HAP-1 (cell line): ENCODE measurements around the gene G6PD.
"Not testable (repeated sequence)": the region's sequence is repeated elsewhere in the genome, so short reads cannot be mapped to it uniquely, and the experiment has no call there.

ENCODE experiments used
- DNase-seq, 2 experiments: peaks; one replicate each; pipeline ENCODE4 v3.0.0-alpha.2; 2016 to 2020; ENCODE audit warnings: low spot score in 2 of 2
- H3K27me3 ChIP-seq: fragments of 250-450 bp; sonication (Bioruptor Pico); 2 replicates; pipeline ENCODE4 v1.5.1; 2020; ENCODE audit warnings: low read depth, mild to moderate bottlenecking, moderate library complexity
- H3K36me3 ChIP-seq: fragments of 250-450 bp; sonication (Bioruptor Pico); replicated peaks from 2 replicates; pipeline ENCODE4 v1.5.1; 2020; ENCODE audit warnings: mild to moderate bottlenecking
- H3K4me1 ChIP-seq: fragments of 250-450 bp; sonication (Bioruptor Pico); 2 replicates; pipeline ENCODE4 v1.5.1; 2020; ENCODE audit warnings: mild to moderate bottlenecking
- H3K4me3 ChIP-seq: fragments of 250-450 bp; sonication (Bioruptor Pico); 2 replicates; pipeline ENCODE4 v1.5.1; 2020; ENCODE audit warnings: mild to moderate bottlenecking, moderate library complexity
- H3K9me3 ChIP-seq: fragments of 250-450 bp; sonication (Bioruptor Pico); 2 replicates; pipeline ENCODE4 v1.5.1; 2020; ENCODE audit warnings: mild to moderate bottlenecking, moderate library complexity
- in situ Hi-C: fragments of 300-500 bp; cut with MboI; formaldehyde crosslinking; loops from 3 replicates; pipeline ENCODE4 v1.14.3; 2020; ENCODE audit warnings: low sequenced_read_pairs, inconsistent platforms, mixed read lengths

Gene G6PD

DNA sequence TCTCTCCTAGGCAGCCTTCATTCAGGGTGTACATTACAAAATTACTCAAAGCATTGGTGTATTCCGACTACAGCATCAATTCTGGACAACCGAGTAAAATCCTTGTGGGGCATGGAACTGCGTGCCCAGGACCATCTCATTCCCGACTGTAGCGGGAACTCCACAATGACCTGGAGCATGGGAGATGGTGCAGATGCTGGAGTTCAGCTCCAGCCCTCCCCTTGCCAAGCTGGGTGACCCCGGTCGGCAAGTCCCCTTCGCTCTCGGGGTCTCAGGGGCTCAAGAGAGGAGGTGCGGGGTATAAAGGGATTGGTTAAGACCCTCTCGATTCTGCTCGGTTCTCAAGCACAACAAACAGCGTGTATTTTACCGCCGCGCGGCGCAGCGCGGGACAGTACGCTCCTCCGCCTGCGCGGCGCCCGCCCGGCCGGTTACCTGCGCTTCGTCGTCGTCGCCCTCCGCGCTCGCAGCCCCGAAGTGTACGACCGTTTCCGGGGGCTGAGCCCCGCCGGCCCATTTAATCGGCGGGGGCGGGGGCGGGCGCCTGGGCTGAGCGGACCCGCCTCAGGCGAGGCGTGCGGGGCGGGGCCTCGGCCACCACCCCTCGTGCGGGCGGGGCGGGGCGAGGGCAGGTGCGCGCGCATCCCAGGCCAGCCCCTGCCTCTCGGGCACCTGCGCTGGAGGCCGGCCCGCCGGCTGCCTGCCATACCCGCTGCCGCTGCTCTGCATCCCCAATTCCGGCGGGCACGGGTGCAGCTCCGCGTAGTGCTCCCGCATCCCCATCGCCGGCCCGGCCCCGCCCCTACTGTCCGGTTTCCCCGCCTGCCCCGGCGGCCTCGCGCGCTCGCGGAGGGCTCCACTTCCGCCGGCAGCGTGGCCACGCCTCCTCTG lies at the start of gene G6PD:
Gene G6PD, minus strand, starts transcription at position 493 of the 891 bp plus-strand sequence. CDS start 691 bp downstream, outside the sequence.
- in situ Hi-C loops: loop anchor here (25.0 kb wide), 4 partner anchors 184 to 1584 kb away; partner anchors contain the start of genes FLNA, IRAK1 and MECP2
- Histone ChIP-seq H3K4me1 (peaks cover 9% of the 10 kb centered on the region), H3K4me3 (peak within 1 kb of the TSS; percentile 92), H3K27me3 (no peaks in the 10 kb centered on the region), H3K9me3 (no peaks in the 10 kb centered on the region), H3K36me3 (peaks cover 37% of the 10 kb centered on the region)
- DNase-seq: peak; percentile 72 to 89

DNA sequence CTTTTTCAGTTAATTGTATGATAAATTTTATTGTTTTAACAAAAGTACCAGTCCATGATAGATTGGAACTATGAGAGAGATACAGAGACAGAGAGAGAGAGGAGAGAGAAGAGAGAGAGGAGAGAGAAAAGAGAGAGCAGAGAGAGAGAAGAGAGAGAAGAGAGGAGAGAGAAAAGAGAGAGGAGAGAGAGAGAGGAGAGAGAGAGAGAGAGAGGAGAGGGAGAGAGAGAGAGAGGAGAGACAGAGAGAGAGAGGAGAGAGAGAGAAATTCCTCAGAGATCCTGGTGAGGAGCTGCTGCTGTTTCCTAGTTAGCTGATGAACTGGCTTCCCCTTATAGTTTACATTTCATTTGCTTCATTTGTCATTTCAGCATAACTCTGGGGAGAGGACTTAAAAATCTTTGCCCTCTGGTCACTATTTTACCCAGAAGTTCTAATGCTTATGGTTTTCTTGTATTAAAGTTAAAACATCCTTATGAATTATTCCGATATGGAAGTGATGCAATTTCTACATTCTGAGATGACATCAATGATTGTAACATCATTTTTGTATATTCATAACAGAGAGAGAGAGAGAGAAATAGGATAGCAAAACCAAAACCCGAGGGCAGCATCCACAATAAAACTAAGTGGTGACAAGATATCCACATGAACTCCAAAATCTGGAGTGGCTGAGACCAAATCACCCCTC lies 49.1 kb upstream of the G6PD start:
- H3K4me3 ChIP-seq: no peak overlapping the region
- no peaks in the 10 kb centered on the region for H3K27me3 ChIP-seq
- DNase-seq: no peak
- H3K36me3 ChIP-seq: no peaks in the 10 kb centered on the region
- H3K4me1 ChIP-seq: peaks cover 14% of the 10 kb centered on the region
- in situ Hi-C loops: loop anchor here (25.0 kb wide), 2 partner anchors 142 to 267 kb away; no protein-coding TSS in a partner anchor
- peaks cover 6% of the 10 kb centered on the region for H3K9me3 ChIP-seq

DNA sequence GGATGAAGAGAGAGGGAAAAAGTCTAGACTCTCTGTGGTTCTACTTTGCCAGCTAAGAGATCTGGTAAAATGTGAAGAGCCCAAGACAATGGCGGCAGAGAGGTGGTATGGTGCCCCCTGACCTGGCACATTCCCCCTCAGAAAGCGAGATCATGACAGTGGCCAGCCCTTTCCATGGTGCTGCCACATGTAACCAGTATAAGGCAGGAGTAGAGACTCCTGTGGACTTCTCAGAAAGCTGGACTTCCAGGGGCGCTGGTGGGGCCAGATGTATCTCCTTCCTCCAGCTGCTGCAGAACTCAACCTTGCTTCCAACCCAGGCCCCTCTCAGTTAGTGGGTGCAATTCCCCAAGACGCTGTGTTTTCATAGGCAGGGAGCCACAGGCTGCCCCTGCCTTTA lies 47.8 kb upstream of the G6PD start:
- peaks cover 14% of the 10 kb centered on the region for H3K4me1 ChIP-seq
- H3K9me3 ChIP-seq: peaks cover 6% of the 10 kb centered on the region
- no peaks in the 10 kb centered on the region for H3K27me3 ChIP-seq
- no peaks in the 10 kb centered on the region for H3K36me3 ChIP-seq
- no peak for DNase-seq
- H3K4me3 ChIP-seq: no peak overlapping the region
- in situ Hi-C loops: loop anchor here (25.0 kb wide), 2 partner anchors 143 to 268 kb away; no protein-coding TSS in a partner anchor

DNA sequence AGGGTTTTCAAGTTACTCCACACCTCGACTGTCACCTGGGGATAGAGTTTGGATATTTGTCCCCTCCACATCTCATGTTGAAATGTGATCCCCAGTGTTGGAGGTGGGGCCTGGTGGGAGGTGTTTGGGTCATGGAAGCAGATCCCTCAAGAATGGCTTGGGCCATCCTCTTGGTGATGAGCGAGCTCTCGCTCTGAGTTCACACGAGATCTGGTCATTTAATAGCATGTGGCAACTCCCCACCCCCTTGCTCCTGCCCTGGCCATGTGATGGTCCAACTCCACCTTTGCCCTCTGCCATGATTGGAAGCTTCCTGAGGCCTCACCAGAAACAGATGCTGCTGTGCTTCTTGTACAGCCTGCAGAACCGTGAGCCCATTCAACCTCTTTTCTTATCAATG lies 46.6 kb upstream of the G6PD start:
- no peak for DNase-seq
- in situ Hi-C loops: loop anchor here (25.0 kb wide), 2 partner anchors 144 to 269 kb away; no protein-coding TSS in a partner anchor
- peaks cover 6% of the 10 kb centered on the region for H3K9me3 ChIP-seq

DNA sequence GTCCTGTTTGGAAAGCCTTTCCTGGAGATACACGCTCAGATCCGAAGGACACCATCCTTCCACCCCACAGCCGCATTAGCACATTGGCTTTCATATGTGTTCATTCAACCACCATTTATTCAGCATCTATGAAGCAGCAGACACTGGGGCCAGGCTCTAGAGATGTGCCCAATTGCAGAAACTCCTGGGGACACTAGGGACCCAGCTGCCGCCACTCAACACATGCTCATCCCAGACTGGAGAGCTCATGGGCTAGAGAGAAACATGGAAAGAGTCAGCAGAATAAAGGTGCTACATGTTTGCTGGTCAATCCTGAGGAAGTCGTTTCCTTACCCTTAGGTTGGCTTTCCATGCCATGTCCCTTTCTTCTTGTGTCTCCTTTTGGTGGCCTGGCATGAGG lies 45.9 kb upstream of the G6PD start:
- no peaks in the 10 kb centered on the region for H3K36me3 ChIP-seq
- no peak for DNase-seq
- peaks cover 4% of the 10 kb centered on the region for H3K9me3 ChIP-seq
- no peak overlapping the region for H3K4me3 ChIP-seq
- H3K27me3 ChIP-seq: no peaks in the 10 kb centered on the region
- peaks cover 14% of the 10 kb centered on the region for H3K4me1 ChIP-seq
- in situ Hi-C loops: loop anchor here (25.0 kb wide), 2 partner anchors 145 to 270 kb away; no protein-coding TSS in a partner anchor

More for the DNA sequence above, 46.6 kb upstream of the G6PD start:
- H3K4me1 ChIP-seq: peaks cover 14% of the 10 kb centered on the region
- H3K36me3 ChIP-seq: no peaks in the 10 kb centered on the region
- no peaks in the 10 kb centered on the region for H3K27me3 ChIP-seq
- no peak overlapping the region for H3K4me3 ChIP-seq

DNA sequence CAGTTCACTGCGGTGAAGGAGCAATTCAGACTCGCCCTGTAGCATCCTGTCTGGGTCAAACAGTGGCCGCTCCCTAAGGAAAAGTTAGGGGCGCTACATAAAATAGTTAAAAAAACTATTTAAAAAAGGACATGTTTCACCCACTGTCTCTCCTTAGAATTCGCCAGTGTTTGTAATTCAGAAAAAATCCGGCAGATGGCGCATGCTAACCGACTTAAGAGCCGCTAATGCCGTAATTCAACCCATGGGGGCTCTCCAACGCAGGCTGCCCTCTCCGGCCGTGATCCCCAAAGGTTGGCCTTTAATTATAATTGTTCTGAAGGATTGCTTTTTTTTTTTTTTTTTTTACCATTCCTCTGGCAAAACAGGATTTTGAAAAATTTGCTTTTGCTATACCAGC lies 43.8 kb upstream of the G6PD start:
- H3K9me3 ChIP-seq, H3K27me3 ChIP-seq, H3K4me1 ChIP-seq, H3K4me3 ChIP-seq, DNase-seq, H3K36me3 ChIP-seq: not testable (repeated sequence)
- in situ Hi-C loops: loop anchor here (25.0 kb wide), 2 partner anchors 147 to 272 kb away; no protein-coding TSS in a partner anchor

DNA sequence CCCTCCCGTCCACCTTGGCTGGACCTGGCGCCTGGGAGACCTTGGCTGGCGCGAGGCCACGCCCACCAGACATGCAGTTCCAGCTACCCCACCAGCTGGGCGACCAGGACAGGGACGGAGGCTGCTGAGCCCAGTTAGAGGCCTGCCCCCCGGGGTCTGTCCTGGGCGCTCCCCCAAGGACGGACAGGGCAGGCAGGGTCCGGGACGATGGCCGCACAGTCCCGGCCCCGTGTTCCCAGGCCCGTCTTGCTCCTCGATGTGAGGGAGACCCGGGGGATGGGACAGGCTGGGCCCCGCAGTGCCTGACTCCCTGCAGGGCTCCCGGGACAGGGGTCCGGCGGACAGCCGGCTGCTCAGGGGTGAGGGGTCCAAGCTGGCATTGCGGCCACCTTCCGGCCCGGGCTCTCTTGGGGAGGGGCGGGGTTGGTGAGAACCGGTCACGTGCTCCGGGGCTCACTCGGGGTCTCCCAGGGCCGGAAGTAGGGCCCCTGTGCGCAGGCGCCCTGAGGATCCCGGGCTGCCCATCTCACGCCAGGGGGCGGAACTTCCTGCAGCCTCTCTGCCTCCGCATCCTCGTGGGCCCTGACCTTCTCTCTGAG lies 38.0 kb upstream of the G6PD start, which contains the start of gene CTAG1A:
Gene CTAG1A, plus strand, starts transcription at position 549 of the 599 bp plus-strand sequence. CDS start 74 bp downstream, outside the sequence.
- not testable (repeated sequence) for H3K36me3 ChIP-seq

DNA sequence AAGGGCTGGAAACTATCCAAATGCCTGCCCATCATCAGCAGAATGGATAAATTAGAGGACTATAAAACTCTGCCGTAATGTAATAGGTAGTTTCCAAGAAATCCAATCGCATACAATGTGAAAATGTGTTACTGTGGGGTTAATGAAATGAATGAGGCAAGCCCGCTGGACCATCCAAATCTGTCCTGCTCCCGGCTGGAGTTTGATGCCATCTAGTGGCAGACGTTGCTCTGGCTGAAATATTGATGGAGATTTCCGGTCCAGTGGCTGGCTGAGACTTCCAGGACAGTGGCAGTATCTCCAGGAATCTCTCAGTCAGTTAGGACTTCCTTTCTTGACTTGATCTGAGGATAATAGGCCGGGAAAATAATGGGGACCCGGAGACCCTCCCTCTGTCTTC lies 36.3 kb upstream of the G6PD start:
- not testable (repeated sequence) for H3K9me3 ChIP-seq, DNase-seq, H3K4me3 ChIP-seq, H3K36me3 ChIP-seq, H3K27me3 ChIP-seq, H3K4me1 ChIP-seq
- in situ Hi-C loops: loop anchor here (25.0 kb wide), 2 partner anchors 154 to 279 kb away; no protein-coding TSS in a partner anchor

More for the DNA sequence above, 38.0 kb upstream of the G6PD start, which contains the start of gene CTAG1A:
- not testable (repeated sequence) for DNase-seq, H3K4me1 ChIP-seq, H3K27me3 ChIP-seq, H3K4me3 ChIP-seq, H3K9me3 ChIP-seq
- in situ Hi-C loops: loop anchor here (25.0 kb wide), 2 partner anchors 153 to 278 kb away; no protein-coding TSS in a partner anchor

DNA sequence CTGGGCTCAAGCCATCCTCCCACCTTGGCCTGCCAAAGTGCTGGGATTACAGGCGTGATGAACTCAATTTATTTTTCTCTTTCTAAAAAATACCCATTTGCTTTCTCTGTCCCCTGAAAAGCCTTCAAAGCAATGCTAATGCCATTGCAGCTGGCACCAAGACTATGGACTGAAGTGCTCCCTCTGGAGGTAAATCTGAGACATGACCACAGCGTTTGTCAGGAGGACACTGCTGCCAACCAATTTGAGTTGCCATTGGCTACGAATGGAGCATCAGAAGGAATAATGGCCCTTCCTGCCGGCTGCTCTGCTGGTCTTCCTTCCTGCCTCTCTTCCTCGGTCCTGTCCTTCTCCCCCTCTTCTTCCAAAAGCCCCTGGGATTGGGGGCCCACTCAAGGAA lies 28.4 kb upstream of the G6PD start:
- in situ Hi-C loops: loop anchor here (25.0 kb wide), 2 partner anchors 162 to 287 kb away; no protein-coding TSS in a partner anchor

DNA sequence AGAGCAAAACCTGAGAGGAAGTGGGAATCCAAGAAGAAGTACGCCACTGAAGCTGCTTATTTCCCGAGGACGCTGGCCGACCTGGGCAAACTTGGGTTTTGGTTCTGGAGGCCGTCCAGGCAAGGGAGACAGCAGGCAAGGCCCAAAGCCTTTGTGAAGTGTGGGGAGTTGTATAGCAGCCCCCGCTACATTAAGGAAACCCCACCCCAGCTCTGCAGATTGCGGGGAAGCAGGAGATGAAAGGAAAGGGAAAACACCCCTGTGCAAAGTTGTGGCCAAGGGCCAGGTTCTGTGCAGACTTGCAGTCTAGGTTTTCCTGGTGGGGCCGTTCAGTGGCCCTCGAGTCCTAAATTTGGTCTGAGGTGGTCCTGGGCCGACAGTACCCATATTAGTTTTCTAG lies 26.4 kb upstream of the G6PD start:
- in situ Hi-C loops, H3K36me3 ChIP-seq, H3K9me3 ChIP-seq, H3K4me1 ChIP-seq, DNase-seq, H3K27me3 ChIP-seq, H3K4me3 ChIP-seq: not testable (repeated sequence)

More for the DNA sequence above, 28.4 kb upstream of the G6PD start:
- H3K4me3 ChIP-seq, H3K36me3 ChIP-seq, H3K27me3 ChIP-seq, DNase-seq, H3K4me1 ChIP-seq, H3K9me3 ChIP-seq: not testable (repeated sequence)

DNA sequence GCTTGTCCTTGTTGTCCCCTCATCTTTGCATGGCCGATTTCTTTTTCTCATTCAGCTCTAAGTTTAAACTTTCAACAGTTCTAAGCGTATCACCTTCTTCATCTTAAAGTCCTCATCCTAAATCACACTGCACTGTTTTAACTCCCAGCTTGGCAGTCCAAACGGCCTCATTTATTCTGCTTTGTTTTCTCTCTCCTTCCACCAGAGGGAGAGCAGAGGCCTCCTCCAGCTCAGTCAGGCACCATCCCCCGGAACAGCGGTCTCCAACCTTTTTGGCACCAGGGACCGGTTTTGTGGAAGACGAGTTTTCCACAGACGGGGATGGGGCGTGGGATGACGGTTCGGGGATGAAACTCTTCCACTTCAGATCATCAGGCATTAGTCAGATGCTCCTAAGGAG lies 23.7 kb upstream of the G6PD start:
- DNase-seq, H3K9me3 ChIP-seq, in situ Hi-C loops, H3K36me3 ChIP-seq, H3K27me3 ChIP-seq, H3K4me1 ChIP-seq, H3K4me3 ChIP-seq: not testable (repeated sequence)

DNA sequence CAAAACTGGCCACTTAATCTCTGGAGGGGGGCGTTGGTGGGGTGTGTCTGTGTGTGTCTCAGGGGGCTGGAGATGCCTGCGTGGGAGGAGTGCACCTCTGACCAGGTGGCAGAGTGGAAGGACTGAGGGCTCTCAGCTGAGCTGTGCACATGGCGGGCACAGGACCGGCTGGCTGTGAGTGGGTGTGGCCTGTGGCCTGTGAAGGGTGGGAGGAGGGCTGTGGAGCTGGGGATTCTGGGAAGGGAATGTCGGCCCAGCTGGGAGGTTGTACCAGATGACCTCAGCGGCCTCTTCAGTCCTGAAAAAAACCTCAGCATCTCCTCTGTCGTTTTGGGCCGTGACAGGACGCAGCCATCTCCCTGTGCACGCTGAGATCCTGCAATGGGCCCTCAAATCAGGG lies 15.6 kb upstream of the G6PD start:
- H3K9me3 ChIP-seq, in situ Hi-C loops, H3K4me3 ChIP-seq, H3K27me3 ChIP-seq, H3K36me3 ChIP-seq, DNase-seq, H3K4me1 ChIP-seq: not testable (repeated sequence)

DNA sequence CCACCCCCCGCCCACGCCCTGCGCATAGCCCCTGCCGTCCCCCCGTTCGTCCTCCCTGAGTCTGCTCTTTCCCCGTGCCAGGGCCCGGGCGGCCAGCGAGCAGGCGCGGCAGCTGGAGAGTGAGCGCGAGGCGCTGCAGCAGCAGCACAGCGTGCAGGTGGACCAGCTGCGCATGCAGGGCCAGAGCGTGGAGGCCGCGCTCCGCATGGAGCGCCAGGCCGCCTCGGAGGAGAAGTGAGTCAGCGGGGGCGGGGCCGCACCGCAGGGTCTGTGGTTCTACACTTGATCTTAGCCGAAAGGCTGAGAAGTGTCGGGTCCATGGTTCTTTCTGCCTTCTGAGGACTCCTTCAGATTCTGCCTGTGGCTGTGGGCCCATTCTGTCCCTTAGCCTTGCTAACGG lies 13.7 kb upstream of the G6PD start:
- DNase-seq, H3K4me1 ChIP-seq, H3K27me3 ChIP-seq, H3K9me3 ChIP-seq, H3K36me3 ChIP-seq, H3K4me3 ChIP-seq, in situ Hi-C loops: not testable (repeated sequence)
